Neuronal stem cell (in vitro differentiated cells): ENCODE results near the gene MORC3.

Experiments used
- DNase-seq: peaks from one replicate; pipeline ENCODE4 v3.0.0-alpha.2; 2013; ENCODE audit warnings: low spot score
- H2AFZ ChIP-seq: one replicate; pipeline ENCODE4 v1.6.1; 2013; ENCODE audit warnings: mild to moderate bottlenecking, low read length, inconsistent platforms
- H2AK5ac ChIP-seq: 2 replicates; pipeline ENCODE4 v1.6.1; 2013; ENCODE audit warnings: low read depth, mild to moderate bottlenecking, inconsistent platforms, low read length, moderate library complexity, mixed read lengths
- H2BK120ac ChIP-seq: 2 replicates; pipeline ENCODE4 v1.6.1; 2013; ENCODE audit warnings: low read depth, mild to moderate bottlenecking, inconsistent platforms, low read length, moderate library complexity, mixed read lengths
- H2BK12ac ChIP-seq: one replicate; pipeline ENCODE4 v1.6.1; 2013; ENCODE audit warnings: low read length, inconsistent platforms
- H2BK15ac ChIP-seq: 2 replicates; pipeline ENCODE4 v1.6.1; 2013; ENCODE audit warnings: mild to moderate bottlenecking, low read length, inconsistent platforms, mixed read lengths
- H2BK5ac ChIP-seq: one replicate; pipeline ENCODE4 v1.6.1; 2013; ENCODE audit warnings: inconsistent platforms, mild to moderate bottlenecking, low read length, moderate library complexity
- H3K14ac ChIP-seq: one replicate; pipeline ENCODE4 v1.6.1; 2013; ENCODE audit warnings: low read length, inconsistent platforms
- H3K18ac ChIP-seq: 2 replicates; pipeline ENCODE4 v1.6.1; 2013; ENCODE audit warnings: low read length, inconsistent platforms
- H3K23ac ChIP-seq: 2 replicates; pipeline ENCODE4 v1.6.1; 2013; ENCODE audit warnings: low read depth, mild to moderate bottlenecking, mixed read lengths, low read length, inconsistent platforms; ENCODE audit not compliant: poor library complexity
- H3K27ac ChIP-seq: replicated peaks from 3 replicates; pipeline ENCODE4 v1.5.1; 2013; ENCODE audit warnings: low read length, inconsistent platforms
- H3K27me3 ChIP-seq, 3 experiments: 2 replicates each; pipeline ENCODE4 v1.6.1; 2013; ENCODE audit warnings: low read length in 3 of 3, mild to moderate bottlenecking in 2 of 3, inconsistent platforms in 1 of 3, low read depth in 1 of 3, mixed read lengths in 1 of 3, moderate library complexity in 1 of 3; ENCODE audit not compliant: control insufficient read depth in 3 of 3, insufficient read depth in 3 of 3
- H3K36me3 ChIP-seq, 2 donors: replicated peaks in 1 of 2; 2 replicates each; pipeline ENCODE4 v1.6.1; 2013; ENCODE audit warnings: low read length in 2 of 2; ENCODE audit not compliant: control insufficient read depth in 2 of 2, insufficient read depth in 2 of 2
- H3K4ac ChIP-seq: 2 replicates; pipeline ENCODE4 v1.6.1; 2013; ENCODE audit warnings: inconsistent platforms, mild to moderate bottlenecking, low read length, moderate library complexity
- H3K4me1 ChIP-seq, 2 donors: 1 replicate in 1 of 2; 2 replicates in 1 of 2; pipeline ENCODE4 v1.6.1; 2013; ENCODE audit warnings: low read length in 2 of 2, low read depth in 1 of 2; ENCODE audit not compliant: control insufficient read depth in 2 of 2, insufficient read depth in 1 of 2
- H3K4me2 ChIP-seq: one replicate; pipeline ENCODE4 v1.6.1; 2013; ENCODE audit warnings: mild to moderate bottlenecking, low read length, inconsistent platforms; ENCODE audit not compliant: insufficient read depth, poor library complexity, severe bottlenecking
- H3K4me3 ChIP-seq, 2 donors: 2 replicates each; pipeline ENCODE4 v1.5.1; 2013; ENCODE audit warnings: low read length in 2 of 2, mild to moderate bottlenecking in 2 of 2, inconsistent platforms in 1 of 2, moderate library complexity in 1 of 2
- H3K79me1 ChIP-seq: one replicate; pipeline ENCODE4 v1.6.1; 2013; ENCODE audit warnings: low read depth, mild to moderate bottlenecking, inconsistent platforms, low read length, moderate library complexity
- H3K9ac ChIP-seq: one replicate; pipeline ENCODE4 v1.6.1; 2013; ENCODE audit warnings: mild to moderate bottlenecking, low read depth, low read length, inconsistent platforms; ENCODE audit not compliant: poor library complexity
- H3K9me3 ChIP-seq, 2 donors: replicated peaks in 1 of 2; 2 replicates each; pipeline versions ENCODE3 to v1.6.1; 2013; ENCODE audit warnings: low read length in 2 of 2, mild to moderate bottlenecking in 2 of 2, inconsistent platforms in 1 of 2, low read depth in 1 of 2, mixed read lengths in 1 of 2, moderate library complexity in 1 of 2; ENCODE audit not compliant: control insufficient read depth in 2 of 2, insufficient read depth in 1 of 2
- H4K8ac ChIP-seq: one replicate; pipeline ENCODE4 v1.6.1; 2013; ENCODE audit warnings: low read depth, mild to moderate bottlenecking, inconsistent platforms, low read length, moderate library complexity
- H4K91ac ChIP-seq: one replicate; pipeline ENCODE4 v1.6.1; 2013; ENCODE audit warnings: low read length, low read depth, mild to moderate bottlenecking, inconsistent platforms; ENCODE audit not compliant: poor library complexity
- WGBS, 2 donors: extraction: QIAGEN DNeasy Blood & Tissue Kit; methylation state at CpG; one replicate each; pipeline ENCODE4 v1.1.7; 2013; ENCODE audit warnings: missing lambda C conversion rate in 2 of 2, mixed read lengths in 1 of 2; ENCODE audit not compliant: insufficient read length in 2 of 2, insufficient replicate concordance in 1 of 2; ENCODE audit errors: extremely low coverage in 2 of 2; 5-methylcytosine and 5-hydroxymethylcytosine counted together

MORC3 gene

GRCh38 chr21:36403713-36404112 lies 83.7 kb downstream of the MORC3 start:
- no peaks in the 10 kb centered on the region for H3K79me1 ChIP-seq
- H4K91ac ChIP-seq, result no peak overlapping the region
- no peak overlapping the region for H3K4ac ChIP-seq
- H3K27ac ChIP-seq, result no peak overlapping the region
- H4K8ac ChIP-seq, result no peak overlapping the region
- H3K9me3 ChIP-seq, result no peaks in the 10 kb centered on the region
- no peak overlapping the region for H2BK12ac ChIP-seq
- H3K23ac ChIP-seq, result no peak overlapping the region
- H2AK5ac ChIP-seq, result no peak overlapping the region
- H3K4me3 ChIP-seq, result no peak overlapping the region
- DNase-seq, result no peak
- no CpG with 5 or more reads among the region's 5 CpGs for WGBS, 2 donors
- no peak overlapping the region for H2BK5ac ChIP-seq
- no peak overlapping the region for H2BK120ac ChIP-seq
- no peak overlapping the region for H3K9ac ChIP-seq
- no peaks in the 10 kb centered on the region for H3K27me3 ChIP-seq
- H3K36me3 ChIP-seq, result peaks cover 19 to 82% of the 10 kb centered on the region in 2 donors
- no peak overlapping the region for H2BK15ac ChIP-seq
- H3K4me1 ChIP-seq, result no peaks in the 10 kb centered on the region
- no peak overlapping the region for H3K4me2 ChIP-seq
- no peak overlapping the region for H3K14ac ChIP-seq
- H2AFZ ChIP-seq, result no peak overlapping the region
- H3K18ac ChIP-seq, result no peak overlapping the region

GRCh38 chr21:36408568-36408967 lies 88.6 kb downstream of the MORC3 start:
- Histone ChIP-seq H3K9me3 (no peaks in the 10 kb centered on the region), H3K27ac (no peak overlapping the region), H3K23ac (no peak overlapping the region), H2AK5ac (no peak overlapping the region), H2BK5ac (no peak overlapping the region), H3K4me1 (no peaks in the 10 kb centered on the region), H3K18ac (no peak overlapping the region), H3K79me1 (no peaks in the 10 kb centered on the region), H2BK15ac (no peak overlapping the region), H2AFZ (no peak overlapping the region), H2BK120ac (no peak overlapping the region), H3K4me3 (no peak overlapping the region), H3K36me3 (peaks cover 24 to 86% of the 10 kb centered on the region in 2 donors), H4K91ac (no peak overlapping the region), H2BK12ac (no peak overlapping the region), H3K9ac (no peak overlapping the region), H3K4me2 (no peak overlapping the region), H3K14ac (no peak overlapping the region), H3K27me3 (no peaks in the 10 kb centered on the region), H4K8ac (no peak overlapping the region), H3K4ac (no peak overlapping the region)
- DNase-seq, result no peak
- WGBS, 2 donors, result no CpG with 5 or more reads among the region's 6 CpGs

GRCh38 chr21:36411301-36411700 lies 91.3 kb downstream of the MORC3 start:
- H2AFZ ChIP-seq, result no peak overlapping the region
- H4K8ac ChIP-seq, result no peak overlapping the region
- H2BK120ac ChIP-seq, result no peak overlapping the region
- no peak overlapping the region for H3K27ac ChIP-seq
- no peak overlapping the region for H2BK15ac ChIP-seq
- no peaks in the 10 kb centered on the region for H3K79me1 ChIP-seq
- H4K91ac ChIP-seq, result no peak overlapping the region
- H3K23ac ChIP-seq, result no peak overlapping the region
- no peaks in the 10 kb centered on the region for H3K4me1 ChIP-seq
- H2BK5ac ChIP-seq, result no peak overlapping the region
- H3K9me3 ChIP-seq, result no peaks in the 10 kb centered on the region
- no peak overlapping the region for H2AK5ac ChIP-seq
- no peak overlapping the region for H3K14ac ChIP-seq
- DNase-seq, result no peak
- no peak overlapping the region for H3K18ac ChIP-seq
- H3K36me3 ChIP-seq, result peaks cover 37 to 93% of the 10 kb centered on the region in 2 donors
- H2BK12ac ChIP-seq, result no peak overlapping the region
- no peaks in the 10 kb centered on the region for H3K27me3 ChIP-seq
- no peak overlapping the region for H3K9ac ChIP-seq
- no CpG with 5 or more reads among the region's 10 CpGs for WGBS, 2 donors
- H3K4ac ChIP-seq, result no peak overlapping the region
- no peak overlapping the region for H3K4me2 ChIP-seq
- no peak overlapping the region for H3K4me3 ChIP-seq

GRCh38 chr21:36412916-36413315 lies 92.9 kb downstream of the MORC3 start:
- WGBS, 2 donors, result no CpG with 5 or more reads among the region's 11 CpGs
- H3K14ac ChIP-seq, result no peak overlapping the region

More at GRCh38 chr21:36412916-36413315, 92.9 kb downstream of the MORC3 start:
- H3K23ac ChIP-seq, result no peak overlapping the region
- no peak overlapping the region for H2AFZ ChIP-seq
- H2BK5ac ChIP-seq, result no peak overlapping the region
- no peaks in the 10 kb centered on the region for H3K9me3 ChIP-seq
- H3K36me3 ChIP-seq, result peaks cover 37 to 97% of the 10 kb centered on the region in 2 donors
- H3K9ac ChIP-seq, result no peak overlapping the region
- H3K27me3 ChIP-seq, result no peaks in the 10 kb centered on the region
- H4K8ac ChIP-seq, result no peak overlapping the region
- no peak overlapping the region for H3K4me3 ChIP-seq
- H2BK120ac ChIP-seq, result no peak overlapping the region
- no peak overlapping the region for H3K4me2 ChIP-seq
- H3K4me1 ChIP-seq, result no peaks in the 10 kb centered on the region
- H3K18ac ChIP-seq, result no peak overlapping the region
- H4K91ac ChIP-seq, result no peak overlapping the region
- no peak overlapping the region for H3K4ac ChIP-seq
- H2BK12ac ChIP-seq, result no peak overlapping the region
- no peak for DNase-seq
- H3K27ac ChIP-seq, result no peak overlapping the region
- no peak overlapping the region for H2BK15ac ChIP-seq
- no peaks in the 10 kb centered on the region for H3K79me1 ChIP-seq
- no peak overlapping the region for H2AK5ac ChIP-seq
